H1 (cell line): ENCODE data around the gene MAP4K1. TPM values are rescaled to one million over a fixed set of nuclear protein-coding genes. Genes with fewer than 3 reads are reported as not detected.

Source experiments
- BACH1 ChIP-seq: IDR thresholded peaks from 2 replicates; pipeline ENCODE4 v1.6.1; 2012; ENCODE audit warnings: low read length, improper control_type of control experiment
- BCL11A ChIP-seq, 2 experiments: IDR thresholded peaks; one replicate each; pipeline ENCODE4 v1.6.1; 2011; ENCODE audit warnings: low read depth in 2 of 2, low read length in 2 of 2, mild to moderate bottlenecking in 2 of 2
- POU5F1 ChIP-seq: IDR thresholded peaks from 2 replicates; pipeline ENCODE4 v1.6.1; 2011; ENCODE audit warnings: low read depth, mild to moderate bottlenecking, low read length, moderate library complexity
- RXRA ChIP-seq: IDR thresholded peaks from 2 replicates; pipeline ENCODE4 v1.6.1; 2011; ENCODE audit warnings: low read depth, mild to moderate bottlenecking, low read length, moderate library complexity; ENCODE audit not compliant: insufficient read depth
- SP1 ChIP-seq: IDR thresholded peaks from 2 replicates; pipeline ENCODE4 v1.6.1; 2011; ENCODE audit warnings: low read depth, low read length
- polyA plus RNA-seq, 7 experiments: library from polyadenylated mRNA; depleted of rRNA in 3 of 7; stranded (reverse) in 5 of 7; unstranded in 2 of 7; fragments of >200 nt in 5 of 7; fragments of 200-250 nt in 2 of 7; gene quantifications; 1 replicate in 5 of 7; 2 replicates in 1 of 7; 4 replicates in 1 of 7; pipeline versions ENCODE4 v1.2.1 to v1.2.3, GENCODE V29; 2011 to 2013; ENCODE audit warnings: missing spikeins in 2 of 7, mixed read lengths in 2 of 7
- total RNA-seq: library from RNA; stranded (reverse); fragmentation: NEBNext Ultra II Directional; extraction: Animal tissue kit (Norgen Biotek cat#: 25700); gene quantifications from 2 replicates; pipeline ENCODE4 v1.2.1, GENCODE V29; 2021

Gene MAP4K1
- total and polyA plus RNA-seq, 2 of the 8 experiments (the other 6 are each of a cell fraction or from before 2014, with no cell fraction given): 9.0 to 10.4 TPM

GRCh38 chr19:38624822-38625221, 7.1 kb upstream of the MAP4K1 start (continued):
- TF ChIP-seq RXRA (no peak), BCL11A (IDR thresholded peaks at IDR 0.05; ENCODE audit: low read depth in 2 of 2, low read length in 2 of 2) (no peak), SP1 (no peak), POU5F1 (no peak), BACH1 (no peak)
- TF ChIP-seq, all 59 proteins: peak for 0
